Astrocyte (in vitro differentiated cells and primary cell): ENCODE results near the gene ABCC1. TPM values are rescaled to one million over a fixed set of nuclear protein-coding genes. Genes with fewer than 3 reads are reported as not detected.
"Not testable (repeated sequence)": the region's sequence is repeated elsewhere in the genome, so short reads cannot be mapped to it uniquely, and the experiment has no call there.

ENCODE experiments used
- DNase-seq: peaks from one replicate; pipeline ENCODE4 v3.0.0-alpha.2; 2010; ENCODE audit warnings: low read depth
- FAIRE-seq: peaks from 2 replicates; lab custom pipeline; 2011; peaks lifted over from hg19 to GRCh38; lab: Jason Lieb, UNC
- H2AFZ ChIP-seq: 2 replicates; pipeline ENCODE4 v1.6.0; 2012; ENCODE audit warnings: low read depth, low read length, inconsistent platforms
- H3K27ac ChIP-seq: 2 replicates; pipeline ENCODE4 v1.5.1; 2011; ENCODE audit warnings: low read depth, low read length, inconsistent platforms
- H3K27me3 ChIP-seq: 2 replicates; pipeline ENCODE4 v1.6.0; 2011; ENCODE audit warnings: low read length, inconsistent platforms; ENCODE audit not compliant: insufficient read depth
- H3K36me3 ChIP-seq: 2 replicates; pipeline ENCODE4 v1.5.1; 2011; ENCODE audit warnings: low read length, inconsistent platforms; ENCODE audit not compliant: insufficient read depth
- H3K4me1 ChIP-seq: 2 replicates; pipeline ENCODE4 v1.5.1; 2011; ENCODE audit warnings: low read length, inconsistent platforms; ENCODE audit not compliant: insufficient read depth
- H3K4me2 ChIP-seq: 2 replicates; pipeline ENCODE4 v1.6.0; 2012; ENCODE audit warnings: low read length, inconsistent platforms
- H3K4me3 ChIP-seq: 2 replicates; pipeline ENCODE4 v1.5.1; 2011; ENCODE audit warnings: low read depth, mild to moderate bottlenecking, low read length, inconsistent platforms; ENCODE audit not compliant: insufficient read depth
- H3K79me2 ChIP-seq: 2 replicates; pipeline ENCODE4 v1.6.0; 2012; ENCODE audit warnings: mild to moderate bottlenecking, low read length, inconsistent platforms; ENCODE audit not compliant: insufficient read depth
- H3K9ac ChIP-seq: 2 replicates; pipeline ENCODE4 v1.6.0; 2012; ENCODE audit warnings: mild to moderate bottlenecking, low read length, inconsistent platforms
- H3K9me3 ChIP-seq: 2 replicates; pipeline ENCODE4 v1.5.1; 2012; ENCODE audit warnings: low read depth, mild to moderate bottlenecking, low read length, inconsistent platforms; ENCODE audit not compliant: insufficient read depth
- H4K20me1 ChIP-seq: 2 replicates; pipeline ENCODE4 v1.6.0; 2012; ENCODE audit warnings: low read length, inconsistent platforms; ENCODE audit not compliant: insufficient read depth
- H3K27ac Mint-ChIP-seq: one replicate; pipeline ENCODE4 v1.8.0; 2021; ENCODE audit warnings: mild to moderate bottlenecking, mixed read lengths; ENCODE audit not compliant: unreplicated experiment
- H3K27me3 Mint-ChIP-seq: one replicate; pipeline ENCODE4 v1.8.0; 2021; ENCODE audit warnings: low read depth, mixed read lengths; ENCODE audit not compliant: unreplicated experiment
- H3K36me3 Mint-ChIP-seq: one replicate; pipeline ENCODE4 v1.8.0; 2021; ENCODE audit warnings: low read depth, mixed read lengths; ENCODE audit not compliant: unreplicated experiment
- H3K4me1 Mint-ChIP-seq: one replicate; pipeline ENCODE4 v1.8.0; 2021; ENCODE audit warnings: low read depth, mixed read lengths; ENCODE audit not compliant: unreplicated experiment
- H3K4me3 Mint-ChIP-seq: one replicate; pipeline ENCODE4 v1.8.0; 2021; ENCODE audit warnings: mild to moderate bottlenecking, moderate library complexity, mixed read lengths; ENCODE audit not compliant: unreplicated experiment
- H3K9me3 Mint-ChIP-seq: one replicate; pipeline ENCODE4 v1.8.0; 2021; ENCODE audit warnings: mild to moderate bottlenecking, mixed read lengths; ENCODE audit not compliant: unreplicated experiment
- CTCF ChIP-seq: IDR thresholded peaks from 2 replicates; pipeline ENCODE4 v1.5.1; 2011; ENCODE audit warnings: low read depth, mild to moderate bottlenecking, inconsistent platforms, low read length, moderate library complexity; ENCODE audit not compliant: insufficient read depth
- EZH2 ChIP-seq: IDR thresholded peaks from 2 replicates; pipeline ENCODE4 v1.6.1; 2012; ENCODE audit warnings: mild to moderate bottlenecking, low read length, inconsistent platforms; ENCODE audit not compliant: insufficient read depth
- total RNA-seq: library from RNA; stranded (reverse); gene quantifications from 2 replicates; pipeline ENCODE4 v1.2.1, GENCODE V29; 2021

ABCC1 gene
- total RNA-seq, 1 donor from 2014 or later = 42.1 TPM

- H3K36me3 ChIP-seq = no peaks in the 10 kb centered on the region
Observed at GRCh38 chr16:16189842-16190241, 240.4 kb downstream of the ABCC1 start.

GRCh38 chr16:16190546-16190945, 241.1 kb downstream of the ABCC1 start:
- Histone ChIP-seq H4K20me1 (no peaks in the 10 kb centered on the region), H3K4me1 (no peaks in the 10 kb centered on the region), H3K79me2 (no peaks in the 10 kb centered on the region), H3K4me2 (no peak overlapping the region), H3K4me3 (no peak overlapping the region), H3K27ac (no peak overlapping the region), H3K36me3 (no peaks in the 10 kb centered on the region), H3K27me3 (no peaks in the 10 kb centered on the region), H2AFZ (no peak overlapping the region), H3K9me3 (no peaks in the 10 kb centered on the region), H3K9ac (no peak overlapping the region)
- DNase-seq (no peak), FAIRE-seq (no peak)
- Mint-ChIP-seq H3K4me3 (no peak overlapping the region), H3K9me3 (no peaks in the 10 kb centered on the region), H3K4me1 (peaks cover 2% of the 10 kb centered on the region), H3K36me3 (peaks cover 2% of the 10 kb centered on the region), H3K27ac (no peak overlapping the region), H3K27me3 (peaks cover 9% of the 10 kb centered on the region)
- TF ChIP-seq CTCF (no peak), EZH2 (no peak)

More at GRCh38 chr16:16189842-16190241, 240.4 kb downstream of the ABCC1 start:
- no peaks in the 10 kb centered on the region for H3K9me3 Mint-ChIP-seq
- no peaks in the 10 kb centered on the region for H3K27me3 ChIP-seq
- no peaks in the 10 kb centered on the region for H3K4me1 ChIP-seq
- FAIRE-seq = no peak
- peaks cover 9% of the 10 kb centered on the region for H3K27me3 Mint-ChIP-seq
- no peaks in the 10 kb centered on the region for H3K9me3 ChIP-seq
- H3K27ac ChIP-seq = no peak overlapping the region
- no peak overlapping the region for H2AFZ ChIP-seq
- H3K9ac ChIP-seq = no peak overlapping the region
- H3K4me3 Mint-ChIP-seq = no peak overlapping the region
- H3K27ac Mint-ChIP-seq = no peak overlapping the region
- DNase-seq = no peak
- no peak overlapping the region for H3K4me3 ChIP-seq
- H3K36me3 Mint-ChIP-seq = peaks cover 2% of the 10 kb centered on the region
- H3K79me2 ChIP-seq = no peaks in the 10 kb centered on the region
- H4K20me1 ChIP-seq = no peaks in the 10 kb centered on the region
- no peak overlapping the region for H3K4me2 ChIP-seq
- TF ChIP-seq CTCF (no peak), EZH2 (no peak)
- H3K4me1 Mint-ChIP-seq = peaks cover under 1% of the 10 kb centered on the region

GRCh38 chr16:16190966-16191365, 241.6 kb downstream of the ABCC1 start:
- H3K27me3 Mint-ChIP-seq, DNase-seq, H3K79me2 ChIP-seq, H3K27ac ChIP-seq, H3K27me3 ChIP-seq, H3K4me1 ChIP-seq, H3K4me1 Mint-ChIP-seq, H4K20me1 ChIP-seq, FAIRE-seq, H3K9me3 ChIP-seq, H3K4me3 Mint-ChIP-seq, H3K4me3 ChIP-seq, H3K9ac ChIP-seq, H2AFZ ChIP-seq, H3K27ac Mint-ChIP-seq, H3K36me3 Mint-ChIP-seq, H3K9me3 Mint-ChIP-seq, H3K36me3 ChIP-seq, H3K4me2 ChIP-seq: not testable (repeated sequence)
